GM18858 (cell line): ENCODE measurements around the gene ARHGEF28.

Experiments used
- ATAC-seq: cut with Tn5 transposase; IDR thresholded peaks from one replicate; pipeline ENCODE4 v1.9.1; 2021; ENCODE audit not compliant: unreplicated experiment

ARHGEF28 gene

GRCh38 chr5:73655521-73656160 lies 29.6 kb downstream of the ARHGEF28 start:
- no peak for ATAC-seq

- no peak for ATAC-seq
Measured at GRCh38 chr5:73661753-73662152, 35.8 kb downstream of the ARHGEF28 start.

- no peak for ATAC-seq
Measured at GRCh38 chr5:73663161-73663859, 37.3 kb downstream of the ARHGEF28 start.

GRCh38 chr5:73663860-73664240 lies 37.9 kb downstream of the ARHGEF28 start:
- no peak for ATAC-seq

- no peak for ATAC-seq
Measured at GRCh38 chr5:73664796-73665195, 38.8 kb downstream of the ARHGEF28 start.

- ATAC-seq: no peak
Measured at GRCh38 chr5:73666891-73667290, 40.9 kb downstream of the ARHGEF28 start.

GRCh38 chr5:73668017-73668416 lies 42.0 kb downstream of the ARHGEF28 start:
- peak; percentile 38 for ATAC-seq

GRCh38 chr5:73668486-73669111 lies 42.6 kb downstream of the ARHGEF28 start:
- no peak for ATAC-seq

GRCh38 chr5:73670731-73671130 lies 44.7 kb downstream of the ARHGEF28 start:
- ATAC-seq: no peak

GRCh38 chr5:73672132-73672531 lies 46.1 kb downstream of the ARHGEF28 start:
- no peak for ATAC-seq

- no peak for ATAC-seq
Measured at GRCh38 chr5:73673161-73673591, 47.2 kb downstream of the ARHGEF28 start.

- ATAC-seq: no peak
Measured at GRCh38 chr5:73674669-73675004, 48.6 kb downstream of the ARHGEF28 start.

- no peak for ATAC-seq
Measured at GRCh38 chr5:73678322-73678740, 52.3 kb downstream of the ARHGEF28 start.

- no peak for ATAC-seq
Measured at GRCh38 chr5:73678807-73679206, 52.8 kb downstream of the ARHGEF28 start.

GRCh38 chr5:73682176-73682575 lies 56.2 kb downstream of the ARHGEF28 start:
- no peak for ATAC-seq

- no peak for ATAC-seq
Measured at GRCh38 chr5:73684691-73685090, 58.7 kb downstream of the ARHGEF28 start.

- no peak for ATAC-seq
Measured at GRCh38 chr5:73686912-73687311, 60.9 kb downstream of the ARHGEF28 start.

GRCh38 chr5:73687357-73687756 lies 61.4 kb downstream of the ARHGEF28 start:
- peak; percentile 69 for ATAC-seq

GRCh38 chr5:73690015-73690414 lies 64.0 kb downstream of the ARHGEF28 start:
- no peak for ATAC-seq

- no peak for ATAC-seq
Measured at GRCh38 chr5:73691302-73692080, 65.5 kb downstream of the ARHGEF28 start.

- peak; percentile 36 for ATAC-seq
Measured at GRCh38 chr5:73692166-73692640, 66.2 kb downstream of the ARHGEF28 start.
